Stimulated activated CD8-positive, alpha-beta memory T cell treated with anti-CD3 and anti-CD28 coated beads, Interleukin-12 subunit alpha, Interleukin-12 subunit beta, amount 100 ng/mL, for 24 hours (primary cell): ENCODE results near the gene LIM2.
"Not testable (repeated sequence)": the region's sequence is repeated elsewhere in the genome, so short reads cannot be mapped to it uniquely, and the experiment has no call there.

ENCODE experiments used
- DNase-seq: peaks from one replicate; pipeline ENCODE4 v3.0.0-alpha.2; 2020; ENCODE audit errors: extremely low read depth

LIM2 gene, protein sequence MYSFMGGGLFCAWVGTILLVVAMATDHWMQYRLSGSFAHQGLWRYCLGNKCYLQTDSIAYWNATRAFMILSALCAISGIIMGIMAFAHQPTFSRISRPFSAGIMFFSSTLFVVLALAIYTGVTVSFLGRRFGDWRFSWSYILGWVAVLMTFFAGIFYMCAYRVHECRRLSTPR

GRCh38 chr19:51387924-51388389, at the start of gene LIM2:
LIM2 (minus strand) TSS chr19:51387974; CDS start chr19:51387443, 531 bp downstream.
- no peak for DNase-seq

DNA sequence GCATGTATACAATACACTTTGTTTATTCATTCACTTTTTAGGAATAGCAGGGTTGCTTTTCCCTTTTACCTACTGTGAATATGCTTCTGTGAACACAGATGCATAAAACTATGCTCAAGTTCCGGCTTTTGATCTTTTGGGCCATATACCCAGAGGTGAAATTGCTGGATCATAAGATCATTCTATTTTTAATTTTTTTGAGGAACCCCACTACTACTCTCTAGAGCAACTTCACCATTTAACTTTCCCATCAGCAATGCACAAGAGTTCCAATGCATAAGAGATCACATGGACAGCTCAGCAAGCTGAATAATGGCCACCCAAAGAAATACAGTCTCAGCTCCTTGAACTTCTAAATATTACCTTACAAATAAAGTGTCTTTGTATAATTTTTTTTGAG, 46.7 kb upstream of the LIM2 start:
- DNase-seq: no peak

DNA sequence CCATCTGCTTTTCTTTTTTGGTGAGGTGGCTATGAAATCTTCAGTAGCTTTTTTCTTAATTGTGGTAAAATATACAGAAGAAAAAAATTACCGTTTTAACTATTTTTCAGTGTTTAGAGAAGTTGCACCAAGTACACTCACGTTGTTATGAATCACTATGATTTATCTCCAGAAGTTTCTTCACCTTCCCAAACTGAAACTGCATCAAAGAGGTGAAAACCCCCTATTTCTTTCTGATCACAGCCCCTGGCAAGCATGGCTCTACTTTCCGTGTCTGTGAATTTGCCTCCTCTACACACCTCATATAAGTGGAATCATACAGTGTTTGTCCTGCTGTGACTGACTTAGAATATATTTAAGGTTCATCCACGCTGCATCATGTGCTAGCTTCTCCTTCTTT, 45.3 kb upstream of the LIM2 start:
- no peak for DNase-seq

- DNase-seq: no peak
Observed at GRCh38 chr19:51431124-51431523, 43.4 kb upstream of the LIM2 start.

GRCh38 chr19:51430221-51430620, 42.4 kb upstream of the LIM2 start:
- no peak for DNase-seq

- no peak for DNase-seq
Observed at GRCh38 chr19:51427201-51427600, 39.4 kb upstream of the LIM2 start.

DNA sequence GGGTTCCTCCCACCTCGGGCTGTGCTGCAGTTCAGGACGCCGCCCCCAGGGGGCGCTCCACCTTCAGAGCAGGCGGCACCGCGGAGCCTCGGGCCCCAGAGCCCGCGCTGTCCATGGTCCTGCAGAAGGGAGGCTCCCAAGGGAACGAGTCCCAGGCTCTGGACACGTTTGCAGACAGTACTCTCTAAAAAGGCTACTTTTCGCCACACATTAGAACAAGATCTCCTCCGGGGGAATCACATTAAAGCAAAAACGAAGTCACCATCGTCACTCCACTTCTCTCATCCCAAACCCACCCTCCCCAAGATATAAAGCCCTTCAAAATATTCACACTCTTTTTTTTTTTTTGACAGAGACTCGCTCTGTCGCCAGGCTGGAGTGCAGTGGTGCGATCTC, 34.3 kb upstream of the LIM2 start:
- DNase-seq: peak; percentile 71

GRCh38 chr19:51421229-51422052, 33.7 kb upstream of the LIM2 start:
- no peak for DNase-seq

DNA sequence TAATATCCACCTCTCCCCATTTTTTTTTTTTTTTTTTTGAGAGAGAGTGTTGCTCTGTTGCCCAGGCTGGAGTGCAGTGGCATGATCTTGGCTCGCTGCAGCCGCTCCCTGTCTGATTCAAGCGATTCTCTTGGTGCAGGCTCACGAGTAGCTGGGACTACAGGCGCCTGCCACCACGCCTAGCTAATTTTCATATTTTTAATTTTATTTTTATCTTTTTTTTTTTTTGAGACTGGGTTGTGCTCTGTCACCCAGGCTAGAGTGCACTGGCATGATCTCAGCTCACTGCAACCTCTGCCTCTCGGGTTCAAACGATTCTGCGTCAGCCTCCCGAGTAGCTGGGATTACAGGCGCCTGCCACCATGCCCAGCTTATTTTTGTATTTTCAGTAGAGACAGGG, 32.7 kb upstream of the LIM2 start:
- not testable (repeated sequence) for DNase-seq

- DNase-seq: no peak
Observed at GRCh38 chr19:51418707-51419106, 30.9 kb upstream of the LIM2 start.

- no peak for DNase-seq
Observed at GRCh38 chr19:51417810-51418157, 30.0 kb upstream of the LIM2 start.

GRCh38 chr19:51417107-51417809, 29.5 kb upstream of the LIM2 start, which contains the start of gene SIGLEC10:
SIGLEC10 (minus strand) TSS chr19:51417642; CDS start chr19:51417581, 61 bp downstream.
- DNase-seq: no peak

DNA sequence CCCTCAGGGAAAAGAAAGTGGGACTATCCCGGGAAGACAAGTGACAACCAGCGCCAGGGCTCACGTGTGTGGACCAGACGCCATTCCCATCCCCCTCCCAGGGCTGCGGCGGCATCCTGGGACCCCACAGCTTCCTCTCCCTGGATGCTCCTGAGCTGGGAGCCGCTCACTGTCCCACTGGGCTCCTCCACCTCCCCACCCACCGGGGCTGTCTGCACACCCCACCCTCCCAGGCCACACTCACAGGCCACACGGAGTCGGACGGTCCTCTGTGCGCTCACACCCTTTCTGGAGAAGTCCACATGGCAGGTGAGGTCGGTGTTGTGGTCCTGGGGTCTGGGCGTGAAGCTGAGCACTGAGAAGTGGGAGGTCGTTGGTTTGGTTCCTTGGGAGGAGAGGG, 28.6 kb upstream of the LIM2 start:
- DNase-seq: not testable (repeated sequence)

- no peak for DNase-seq
Observed at GRCh38 chr19:51415187-51415586, 27.4 kb upstream of the LIM2 start.

DNA sequence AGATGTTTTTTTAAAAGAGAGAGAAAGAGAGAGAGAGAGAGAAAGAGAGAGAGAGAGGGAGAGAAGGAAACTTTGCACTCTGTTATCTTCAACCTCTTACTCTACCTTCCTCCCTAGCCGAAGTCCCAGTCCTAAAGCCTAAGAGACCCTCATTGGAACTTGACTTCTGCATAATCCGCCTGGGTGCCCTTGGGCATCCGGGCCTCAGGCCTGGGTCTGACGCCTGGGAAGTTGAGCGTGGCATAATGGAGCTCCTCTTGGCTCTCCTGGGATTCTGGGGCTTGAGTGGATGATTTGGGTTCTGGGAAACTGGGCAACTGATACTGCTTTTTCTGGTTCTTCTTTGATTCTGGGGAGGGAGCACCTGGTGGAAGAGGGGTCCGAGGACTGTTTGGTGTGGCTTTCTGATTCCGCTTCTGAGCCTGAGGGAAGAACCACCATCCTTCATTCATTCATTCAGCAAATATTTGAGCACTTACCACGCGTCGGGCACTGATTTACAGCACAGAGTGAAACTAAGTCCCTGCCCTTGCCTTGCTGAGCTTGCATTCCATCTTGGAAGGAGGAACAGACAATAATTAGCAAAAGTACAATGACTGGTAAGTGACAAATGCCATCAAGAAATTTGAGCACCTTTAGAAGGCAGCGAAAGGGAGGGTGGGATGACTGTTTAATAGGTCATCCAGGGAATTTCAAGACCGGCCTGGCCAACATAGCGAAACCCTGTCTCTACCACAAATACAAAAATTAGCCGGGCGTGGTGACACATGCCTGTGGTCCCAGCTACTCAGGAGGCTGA, 23.4 kb upstream of the LIM2 start:
- no peak for DNase-seq

- DNase-seq: no peak
Observed at GRCh38 chr19:51407511-51408131, 19.8 kb upstream of the LIM2 start.

GRCh38 chr19:51402117-51402516, 14.3 kb upstream of the LIM2 start:
- no peak for DNase-seq

GRCh38 chr19:51399936-51400335, 12.2 kb upstream of the LIM2 start:
- not testable (repeated sequence) for DNase-seq

- no peak for DNase-seq
Observed at GRCh38 chr19:51399231-51399630, 11.5 kb upstream of the LIM2 start.

DNA sequence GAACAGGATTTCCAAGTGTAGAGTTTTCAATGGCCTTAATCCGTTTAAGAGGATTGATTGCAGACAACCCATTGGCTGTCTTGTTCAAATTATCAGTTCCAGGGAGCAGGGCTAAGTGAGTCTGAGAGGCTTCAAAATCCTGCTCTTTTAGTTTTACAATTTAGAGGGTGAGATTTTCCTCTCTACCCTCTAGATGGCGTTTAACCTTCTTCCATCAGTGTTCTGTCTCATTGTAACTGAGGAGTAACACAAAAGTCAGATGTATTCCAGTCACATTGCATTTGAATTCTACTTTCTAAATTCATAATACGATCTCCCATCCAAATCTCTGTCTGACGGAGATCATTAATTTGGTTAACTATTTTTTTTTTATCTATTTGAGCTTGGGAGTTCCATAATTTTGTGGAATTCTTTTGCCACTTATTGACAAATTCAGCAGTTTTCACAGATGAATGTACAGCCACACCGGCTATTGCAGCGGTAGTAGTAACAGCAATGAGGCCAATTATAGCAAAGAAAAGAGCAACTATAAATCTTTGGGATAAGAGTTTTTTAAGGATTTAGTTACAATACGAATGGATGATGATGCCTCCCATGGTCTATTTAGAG, 10.4 kb upstream of the LIM2 start:
- no peak for DNase-seq

DNA sequence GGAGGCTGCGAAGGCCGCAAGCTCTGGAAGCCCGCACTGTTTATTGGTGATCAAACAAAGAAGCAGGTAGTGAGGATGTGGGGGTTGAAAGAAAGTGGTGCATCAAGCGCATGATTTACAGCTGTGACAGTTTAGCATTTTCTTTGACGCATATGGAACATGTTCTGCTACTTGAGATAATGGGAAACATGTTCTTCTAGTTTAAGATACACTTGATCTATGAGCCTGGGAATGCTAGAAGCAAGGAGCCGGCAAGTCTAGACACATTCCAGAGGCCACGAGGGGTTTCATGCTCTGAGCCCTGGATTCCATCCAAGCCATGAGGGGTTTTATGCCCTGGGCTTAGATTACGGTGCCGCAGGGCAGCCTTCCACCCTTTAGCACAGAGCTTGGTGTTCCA, 9.7 kb upstream of the LIM2 start:
- not testable (repeated sequence) for DNase-seq
